Nephron progenitor cell (in vitro differentiated cells): ENCODE data around the gene MARS1.
A peak's percentile ranks its signal among the peaks of the same experiment; 100 is the strongest.

ENCODE experiments used
- DNase-seq: peaks from one replicate; pipeline ENCODE4 v3.0.0; 2021
- H3K27ac Mint-ChIP-seq: 2 replicates; pipeline ENCODE4 v1.8.0; 2021; ENCODE audit warnings: mild to moderate bottlenecking, moderate library complexity, mixed read lengths
- H3K27me3 Mint-ChIP-seq: 2 replicates; pipeline ENCODE4 v1.8.0; 2021; ENCODE audit warnings: mild to moderate bottlenecking, low read depth, mixed read lengths; ENCODE audit not compliant: poor library complexity
- H3K36me3 Mint-ChIP-seq: 2 replicates; pipeline ENCODE4 v1.8.0; 2021; ENCODE audit warnings: low read depth, mixed read lengths
- H3K4me1 Mint-ChIP-seq: 2 replicates; pipeline ENCODE4 v1.8.0; 2021; ENCODE audit warnings: mixed read lengths
- H3K4me3 Mint-ChIP-seq: 2 replicates; pipeline ENCODE4 v1.8.0; 2021; ENCODE audit warnings: mild to moderate bottlenecking, moderate library complexity, mixed read lengths
- H3K9me3 Mint-ChIP-seq: 2 replicates; pipeline ENCODE4 v1.8.0; 2021; ENCODE audit warnings: mild to moderate bottlenecking, moderate library complexity, mixed read lengths
- TF ChIP-seq, protein P1 (sequence below): fragments of 200-600 bp; sonication (generic); IDR thresholded peaks from 2 replicates; pipeline ENCODE4 v1.5.0; 2021; ENCODE audit warnings: antibody characterized with exemption

Gene MARS1

GRCh38 chr12:57518176-57518919 lies 30.5 kb downstream of the MARS1 start:
- H3K27me3 Mint-ChIP-seq: peaks cover 3% of the 10 kb centered on the region
- H3K9me3 Mint-ChIP-seq: no peaks in the 10 kb centered on the region
- H3K36me3 Mint-ChIP-seq: peaks cover 56% of the 10 kb centered on the region
- peak overlapping the region; percentile 97 for H3K4me3 Mint-ChIP-seq
- peak overlapping the region; percentile 100 for H3K27ac Mint-ChIP-seq
- H3K4me1 Mint-ChIP-seq: peaks cover 46% of the 10 kb centered on the region
- TF ChIP-seq, protein P1, sequence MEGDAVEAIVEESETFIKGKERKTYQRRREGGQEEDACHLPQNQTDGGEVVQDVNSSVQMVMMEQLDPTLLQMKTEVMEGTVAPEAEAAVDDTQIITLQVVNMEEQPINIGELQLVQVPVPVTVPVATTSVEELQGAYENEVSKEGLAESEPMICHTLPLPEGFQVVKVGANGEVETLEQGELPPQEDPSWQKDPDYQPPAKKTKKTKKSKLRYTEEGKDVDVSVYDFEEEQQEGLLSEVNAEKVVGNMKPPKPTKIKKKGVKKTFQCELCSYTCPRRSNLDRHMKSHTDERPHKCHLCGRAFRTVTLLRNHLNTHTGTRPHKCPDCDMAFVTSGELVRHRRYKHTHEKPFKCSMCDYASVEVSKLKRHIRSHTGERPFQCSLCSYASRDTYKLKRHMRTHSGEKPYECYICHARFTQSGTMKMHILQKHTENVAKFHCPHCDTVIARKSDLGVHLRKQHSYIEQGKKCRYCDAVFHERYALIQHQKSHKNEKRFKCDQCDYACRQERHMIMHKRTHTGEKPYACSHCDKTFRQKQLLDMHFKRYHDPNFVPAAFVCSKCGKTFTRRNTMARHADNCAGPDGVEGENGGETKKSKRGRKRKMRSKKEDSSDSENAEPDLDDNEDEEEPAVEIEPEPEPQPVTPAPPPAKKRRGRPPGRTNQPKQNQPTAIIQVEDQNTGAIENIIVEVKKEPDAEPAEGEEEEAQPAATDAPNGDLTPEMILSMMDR: no peak
- DNase-seq: no peak

- TF ChIP-seq, protein P1: no peak
- DNase-seq: peak; percentile 28
- H3K4me1 Mint-ChIP-seq: peaks cover 55% of the 10 kb centered on the region
- peak overlapping the region; percentile 100 for H3K27ac Mint-ChIP-seq
- H3K4me3 Mint-ChIP-seq: peak overlapping the region; percentile 97
- peaks cover 3% of the 10 kb centered on the region for H3K27me3 Mint-ChIP-seq
- peaks cover 52% of the 10 kb centered on the region for H3K36me3 Mint-ChIP-seq
- H3K9me3 Mint-ChIP-seq: no peaks in the 10 kb centered on the region
These were observed 31.3 kb downstream of the MARS1 start for GRCh38 chr12:57518920-57519795.

DNA sequence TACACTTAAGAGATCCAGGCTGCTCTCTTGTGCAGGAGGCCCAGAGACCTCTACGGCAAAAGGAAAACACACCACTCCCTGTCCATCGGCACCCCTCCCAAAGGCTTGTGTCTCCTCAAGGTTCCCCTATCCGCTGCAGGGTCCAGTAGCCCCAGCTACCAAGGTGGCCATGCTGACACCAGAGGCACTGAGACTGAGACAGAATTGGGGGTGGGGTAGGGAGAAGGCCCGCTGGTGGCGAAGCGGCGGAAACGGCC lies 31.9 kb downstream of the MARS1 start:
- peak overlapping the region; percentile 100 for H3K27ac Mint-ChIP-seq
- DNase-seq: no peak
- H3K27me3 Mint-ChIP-seq: peaks cover 3% of the 10 kb centered on the region
- TF ChIP-seq, protein P1: no peak
- peak overlapping the region; percentile 97 for H3K4me3 Mint-ChIP-seq
- no peaks in the 10 kb centered on the region for H3K9me3 Mint-ChIP-seq
- peaks cover 60% of the 10 kb centered on the region for H3K4me1 Mint-ChIP-seq
- peaks cover 51% of the 10 kb centered on the region for H3K36me3 Mint-ChIP-seq

- no peaks in the 10 kb centered on the region for H3K9me3 Mint-ChIP-seq
- TF ChIP-seq, protein P1: no peak
- H3K27me3 Mint-ChIP-seq: peaks cover 3% of the 10 kb centered on the region
- H3K27ac Mint-ChIP-seq: peak within 1 kb of the TSS; percentile 100
- peaks cover 47% of the 10 kb centered on the region for H3K36me3 Mint-ChIP-seq
- DNase-seq: peak; percentile 99
- H3K4me3 Mint-ChIP-seq: peak within 1 kb of the TSS; percentile 97
- peaks cover 65% of the 10 kb centered on the region for H3K4me1 Mint-ChIP-seq
These were observed 32.4 kb downstream of the MARS1 start, which contains the start of gene DDIT3 for GRCh38 chr12:57520053-57520818. DDIT3 (minus strand) TSS chr12:57520514; CDS start chr12:57517406, 3,108 bp downstream.

DNA sequence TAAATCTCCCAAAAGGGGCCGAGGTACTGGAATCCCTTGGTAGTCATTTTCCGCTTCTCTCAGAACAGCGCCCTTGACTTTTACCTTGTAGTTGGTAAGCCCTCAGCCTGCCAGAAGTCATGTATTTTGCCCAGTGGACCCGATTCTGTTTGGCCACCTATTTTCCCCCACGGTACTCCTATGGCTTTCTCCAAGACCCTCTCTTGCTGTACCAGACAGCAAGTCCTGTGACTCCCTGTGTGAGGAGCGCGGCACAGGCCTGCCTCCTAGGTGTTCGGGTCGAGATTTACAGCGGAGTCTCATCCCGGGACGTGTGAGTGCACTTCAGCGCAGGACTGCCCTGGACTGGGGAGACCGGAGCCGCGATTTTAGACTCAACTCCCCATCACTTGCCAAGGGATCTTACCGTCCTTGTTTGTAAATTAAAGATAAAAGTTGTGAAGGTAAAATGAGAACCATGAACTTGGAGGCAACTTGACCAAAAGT lies 33.7 kb downstream of the MARS1 start:
- H3K4me1 Mint-ChIP-seq: peaks cover 74% of the 10 kb centered on the region
- peak overlapping the region; percentile 97 for H3K4me3 Mint-ChIP-seq
- peak overlapping the region; percentile 99 for H3K27ac Mint-ChIP-seq
- peak; percentile 57 for DNase-seq
- H3K36me3 Mint-ChIP-seq: peaks cover 33% of the 10 kb centered on the region
- H3K27me3 Mint-ChIP-seq: peaks cover 3% of the 10 kb centered on the region
- H3K9me3 Mint-ChIP-seq: no peaks in the 10 kb centered on the region
- TF ChIP-seq, protein P1: no peak
